Activated effector memory CD4-positive, alpha-beta T cell treated with Interleukin-2 at 50 U/mL for 16 hours (primary cell): ENCODE measurements around the gene CCL22.

ENCODE experiments used
- DNase-seq: peaks from one replicate; pipeline ENCODE4 v3.0.0-alpha.2; 2020

Gene CCL22

GRCh38 chr16:57377080-57377841 lies 18.7 kb downstream of the CCL22 start:
- DNase-seq, result no peak

GRCh38 chr16:57379579-57379978 lies 21.0 kb downstream of the CCL22 start:
- DNase-seq, result no peak

GRCh38 chr16:57380671-57381462 lies 22.3 kb downstream of the CCL22 start:
- no peak for DNase-seq

GRCh38 chr16:57381791-57382534 lies 23.4 kb downstream of the CCL22 start:
- no peak for DNase-seq

- DNase-seq, result no peak
These were observed 24.1 kb downstream of the CCL22 start for GRCh38 chr16:57382535-57383275.

- DNase-seq, result no peak
These were observed 25.0 kb downstream of the CCL22 start for GRCh38 chr16:57383276-57384247.

- no peak for DNase-seq
These were observed 25.9 kb downstream of the CCL22 start for GRCh38 chr16:57384248-57385070.

- no peak for DNase-seq
These were observed 26.5 kb downstream of the CCL22 start for GRCh38 chr16:57385083-57385482.

- DNase-seq, result no peak
These were observed 27.9 kb downstream of the CCL22 start for GRCh38 chr16:57386381-57386951.

- no peak for DNase-seq
These were observed 29.2 kb downstream of the CCL22 start for GRCh38 chr16:57387598-57388354.

- no peak for DNase-seq
These were observed 29.9 kb downstream of the CCL22 start for GRCh38 chr16:57388359-57389086.

- no peak for DNase-seq
These were observed 30.5 kb downstream of the CCL22 start for GRCh38 chr16:57389087-57389468.

- no peak for DNase-seq
These were observed 32.2 kb downstream of the CCL22 start for GRCh38 chr16:57390636-57391295.

GRCh38 chr16:57391300-57391699 lies 32.7 kb downstream of the CCL22 start:
- no peak for DNase-seq

- no peak for DNase-seq
These were observed 33.1 kb downstream of the CCL22 start for GRCh38 chr16:57391708-57392107.

GRCh38 chr16:57392694-57393093 lies 34.1 kb downstream of the CCL22 start:
- DNase-seq, result no peak

- no peak for DNase-seq
These were observed 35.9 kb downstream of the CCL22 start for GRCh38 chr16:57394444-57394843.

GRCh38 chr16:57395026-57395425 lies 36.4 kb downstream of the CCL22 start:
- DNase-seq, result no peak
